ENCODE measurements around the gene FCHSD1. TPM values are rescaled to one million over a fixed set of nuclear protein-coding genes. Genes with fewer than 3 reads are reported as not detected.

The FCHSD1 gene
- 10 to 100 TPM in 2 of 4 donors, 1 to 10 TPM in 2; 2.4 to 27.2 (median 11.3) TPM for total RNA-seq

DNA sequence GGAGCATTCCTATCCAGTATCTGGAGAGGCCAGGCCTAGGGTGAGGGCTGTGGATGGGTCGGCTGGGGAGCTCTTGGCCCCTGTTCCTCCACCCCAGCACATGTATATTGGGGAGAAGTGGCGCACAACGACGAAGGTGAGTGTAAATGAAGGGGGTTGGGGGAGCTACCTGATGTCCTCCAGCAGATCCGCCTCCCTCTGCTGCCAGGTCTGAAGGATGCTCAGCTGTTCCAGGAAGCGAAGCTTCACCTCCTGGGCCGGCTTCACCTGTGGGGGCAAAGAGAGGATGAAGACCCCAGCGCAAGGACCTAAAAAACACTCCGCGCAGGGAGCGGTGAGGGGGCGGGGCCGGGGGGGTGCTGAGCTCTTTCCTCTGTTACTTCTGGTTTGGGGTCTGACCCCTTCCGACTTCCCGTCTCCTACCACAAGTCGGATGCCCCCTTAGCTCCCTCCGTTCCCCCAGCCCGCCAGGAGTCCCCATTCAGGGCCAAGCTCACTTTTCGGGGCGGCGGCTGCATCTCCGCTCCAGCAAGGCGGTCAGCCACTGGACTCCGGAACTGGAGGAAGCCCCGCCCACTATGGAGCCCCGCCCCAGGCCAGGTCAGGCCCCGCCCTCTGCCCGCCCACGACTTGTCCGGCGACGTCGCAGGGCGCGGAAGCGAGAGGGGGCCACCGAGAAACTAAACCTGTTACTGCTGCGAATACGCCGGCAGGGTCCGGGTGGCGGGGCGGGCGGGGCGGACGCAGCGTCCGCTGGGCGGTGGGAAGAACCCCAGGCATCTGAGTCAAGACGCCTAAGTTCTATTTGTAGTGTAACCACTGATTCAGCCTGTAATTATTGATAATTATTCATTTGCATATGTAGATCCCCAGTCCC is at the start of gene FCHSD1:
FCHSD1 (minus strand) TSS at position 568 of the 877 bp plus-strand sequence; CDS start at position 518, 50 bp downstream.
- Histone ChIP-seq H3K27me3 (no peaks in the 10 kb centered on the region), H3K9me3 (no peaks in the 10 kb centered on the region), H3K4me3 (peak within 1 kb of the TSS; percentile 57 to 72), H3K36me3 (no peaks in the 10 kb centered on the region), H3K4me1 (no peaks in the 10 kb centered on the region), H3K27ac (peak within 1 kb of the TSS; percentile 12 to 64)
- TF ChIP-seq POLR2A (IDR thresholded peaks at IDR 0.05) = peak; percentile 21 to 25
- TF ChIP-seq, protein P1, sequence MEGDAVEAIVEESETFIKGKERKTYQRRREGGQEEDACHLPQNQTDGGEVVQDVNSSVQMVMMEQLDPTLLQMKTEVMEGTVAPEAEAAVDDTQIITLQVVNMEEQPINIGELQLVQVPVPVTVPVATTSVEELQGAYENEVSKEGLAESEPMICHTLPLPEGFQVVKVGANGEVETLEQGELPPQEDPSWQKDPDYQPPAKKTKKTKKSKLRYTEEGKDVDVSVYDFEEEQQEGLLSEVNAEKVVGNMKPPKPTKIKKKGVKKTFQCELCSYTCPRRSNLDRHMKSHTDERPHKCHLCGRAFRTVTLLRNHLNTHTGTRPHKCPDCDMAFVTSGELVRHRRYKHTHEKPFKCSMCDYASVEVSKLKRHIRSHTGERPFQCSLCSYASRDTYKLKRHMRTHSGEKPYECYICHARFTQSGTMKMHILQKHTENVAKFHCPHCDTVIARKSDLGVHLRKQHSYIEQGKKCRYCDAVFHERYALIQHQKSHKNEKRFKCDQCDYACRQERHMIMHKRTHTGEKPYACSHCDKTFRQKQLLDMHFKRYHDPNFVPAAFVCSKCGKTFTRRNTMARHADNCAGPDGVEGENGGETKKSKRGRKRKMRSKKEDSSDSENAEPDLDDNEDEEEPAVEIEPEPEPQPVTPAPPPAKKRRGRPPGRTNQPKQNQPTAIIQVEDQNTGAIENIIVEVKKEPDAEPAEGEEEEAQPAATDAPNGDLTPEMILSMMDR (IDR thresholded peaks at IDR 0.05) = peak in 1 of 4 experiments; percentile 21
- DNase-seq = peak; percentile 91 to 94
- intact Hi-C loops (cut with DNase I; ENCODE audit: low total_unique reads) = no loop called here

DNA sequence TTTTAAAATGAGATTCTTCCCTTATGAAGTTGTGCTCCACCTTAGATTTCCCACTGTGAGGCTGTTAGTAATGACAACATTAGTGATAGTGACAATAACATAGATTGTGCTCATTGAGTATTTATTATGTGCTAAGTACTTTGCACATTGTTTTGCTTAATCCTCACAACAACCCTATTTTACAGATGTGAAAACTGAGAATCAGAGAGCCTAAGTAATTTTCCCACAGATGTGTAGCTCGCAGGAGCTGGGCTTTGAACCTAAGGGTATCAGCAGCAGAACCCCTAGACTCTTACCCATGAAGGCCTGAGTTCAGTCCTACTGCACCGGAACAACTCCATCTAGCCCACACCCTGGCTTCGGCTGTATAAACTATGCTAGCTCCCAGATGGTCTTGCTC is 46.4 kb upstream of the FCHSD1 start:
- H3K4me3 ChIP-seq = no peak overlapping the region
- H3K9me3 ChIP-seq = no peaks in the 10 kb centered on the region
- no peaks in the 10 kb centered on the region for H3K4me1 ChIP-seq
- TF ChIP-seq, protein P1 (IDR thresholded peaks at IDR 0.05) = no peak
- no peak for TF ChIP-seq POLR2A (IDR thresholded peaks at IDR 0.05)
- H3K36me3 ChIP-seq = no peaks in the 10 kb centered on the region
- intact Hi-C loops (cut with DNase I; ENCODE audit: low total_unique reads) = no loop called here
- no peaks in the 10 kb centered on the region for H3K27me3 ChIP-seq
- H3K27ac ChIP-seq = no peak overlapping the region
- no peak for DNase-seq

DNA sequence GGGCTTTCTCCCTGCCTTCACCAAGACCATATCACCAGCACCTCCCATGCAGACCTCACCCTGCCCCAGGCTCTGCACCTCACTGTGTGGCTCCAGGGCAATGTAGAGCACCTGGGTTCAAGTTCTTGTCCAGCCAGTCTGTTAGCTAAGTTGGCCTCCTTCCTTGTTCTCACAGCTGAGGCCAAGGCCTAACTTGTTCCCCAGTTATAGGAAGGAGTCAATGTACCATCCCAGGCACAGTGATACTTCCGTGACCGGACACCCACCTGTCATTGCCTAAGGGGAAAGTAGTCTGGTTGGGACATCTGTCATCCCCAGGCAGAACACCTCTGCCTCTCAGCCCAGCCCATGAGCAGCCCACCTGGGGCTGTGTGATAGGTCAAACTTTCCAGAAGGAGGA is 45.2 kb upstream of the FCHSD1 start:
- no peak for DNase-seq
- no peaks in the 10 kb centered on the region for H3K36me3 ChIP-seq
- no peaks in the 10 kb centered on the region for H3K9me3 ChIP-seq
- intact Hi-C loops (cut with DNase I; ENCODE audit: low total_unique reads) = no loop called here
- no peak overlapping the region for H3K27ac ChIP-seq
- no peak overlapping the region for H3K4me3 ChIP-seq
- TF ChIP-seq, protein P1 (IDR thresholded peaks at IDR 0.05) = no peak
- no peak for TF ChIP-seq POLR2A (IDR thresholded peaks at IDR 0.05)
- no peaks in the 10 kb centered on the region for H3K27me3 ChIP-seq
- H3K4me1 ChIP-seq = no peaks in the 10 kb centered on the region

DNA sequence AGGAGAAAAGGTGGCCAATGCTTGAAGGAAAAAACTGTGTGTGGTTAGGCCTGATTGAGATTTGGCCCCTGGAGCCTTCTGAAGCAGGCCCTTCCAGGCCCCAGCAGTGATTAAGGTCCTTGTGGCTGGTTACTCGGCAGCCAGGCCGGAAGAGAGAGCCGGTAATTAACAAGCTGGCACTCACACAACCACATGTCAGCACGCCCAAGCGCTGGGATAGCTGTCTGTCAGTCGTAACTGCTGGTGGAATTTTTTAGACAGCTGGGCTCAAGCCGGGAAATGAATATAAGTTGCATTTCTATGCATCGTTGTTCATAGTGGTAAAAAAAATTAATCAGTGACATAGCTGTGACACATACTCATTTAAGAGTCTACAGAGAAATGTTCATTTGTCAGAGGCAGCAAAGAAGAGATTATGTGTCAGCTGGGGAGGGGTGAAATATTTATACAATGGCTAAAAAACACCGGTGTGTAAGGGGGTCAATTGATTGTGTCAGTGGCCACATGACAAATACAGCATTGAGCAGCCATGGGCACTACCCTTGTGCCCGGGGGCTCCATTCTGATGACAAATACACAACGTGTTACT is 44.5 kb upstream of the FCHSD1 start:
- Histone ChIP-seq H3K4me3 (no peak overlapping the region), H3K36me3 (no peaks in the 10 kb centered on the region), H3K27ac (no peak overlapping the region), H3K4me1 (no peaks in the 10 kb centered on the region), H3K27me3 (no peaks in the 10 kb centered on the region), H3K9me3 (no peaks in the 10 kb centered on the region)
- TF ChIP-seq POLR2A (IDR thresholded peaks at IDR 0.05) = no peak
- TF ChIP-seq, protein P1 (IDR thresholded peaks at IDR 0.05) = no peak
- intact Hi-C loops (cut with DNase I; ENCODE audit: low total_unique reads) = no loop called here
- no peak for DNase-seq

DNA sequence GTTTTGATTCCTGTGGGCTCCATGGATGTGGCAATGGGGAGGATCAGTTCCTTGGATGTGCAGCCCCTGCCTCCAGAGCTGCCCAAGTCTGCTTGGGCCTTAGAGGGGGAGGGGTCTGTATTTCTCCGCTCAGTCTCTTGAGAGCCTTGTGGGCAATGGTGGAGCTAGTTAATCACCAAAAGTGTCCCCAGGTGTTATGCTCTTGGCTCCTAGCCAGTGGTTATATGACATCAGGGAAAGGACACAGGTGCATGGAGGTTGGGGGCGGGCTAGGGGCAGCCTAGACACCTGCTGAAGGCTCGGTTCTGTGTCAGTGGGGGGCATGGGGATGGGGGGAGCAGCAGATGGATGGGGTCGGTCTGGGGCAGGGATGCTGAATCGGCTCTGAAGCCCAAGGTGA is 43.3 kb upstream of the FCHSD1 start:
- intact Hi-C loops (cut with DNase I; ENCODE audit: low total_unique reads) = loop anchor here (5.0 kb wide), 1 partner anchor 263 kb away; the partner anchor contains the start of gene PCDH12
- TF ChIP-seq, protein P1 (IDR thresholded peaks at IDR 0.05) = no peak
- TF ChIP-seq POLR2A (IDR thresholded peaks at IDR 0.05) = no peak
- Histone ChIP-seq H3K27me3 (no peaks in the 10 kb centered on the region), H3K36me3 (no peaks in the 10 kb centered on the region), H3K4me1 (no peaks in the 10 kb centered on the region), H3K27ac (no peak overlapping the region), H3K4me3 (no peak overlapping the region), H3K9me3 (no peaks in the 10 kb centered on the region)
- DNase-seq = no peak

Measured in uterus (tissue), 4 donors.